VCaP (cell line): Measurements from ENCODE around the gene TUBGCP6.

Experiments used
- H3K27ac ChIP-seq: fragments of 450-650 bp; 2 replicates; pipeline ENCODE4 v1.5.1; 2017
- CTCF ChIP-seq: fragments of 450-650 bp; conservative IDR thresholded peaks from 2 replicates; pipeline ENCODE4 v1.5.1; 2017; ENCODE audit warnings: mild to moderate bottlenecking, moderate library complexity

TUBGCP6 gene

GRCh38 chr22:50232481-50233151, 12.2 kb downstream of the TUBGCP6 start:
- no peak overlapping the region for H3K27ac ChIP-seq
- TF ChIP-seq CTCF, result no peak

GRCh38 chr22:50229370-50229769, 15.5 kb downstream of the TUBGCP6 start:
- TF ChIP-seq CTCF, result no peak
- H3K27ac ChIP-seq, result no peak overlapping the region

GRCh38 chr22:50228366-50228765, 16.5 kb downstream of the TUBGCP6 start:
- no peak overlapping the region for H3K27ac ChIP-seq
- no peak for TF ChIP-seq CTCF

- TF ChIP-seq CTCF, result no peak
- H3K27ac ChIP-seq, result no peak overlapping the region
Measured at GRCh38 chr22:50227579-50228215, 17.1 kb downstream of the TUBGCP6 start.

GRCh38 chr22:50226875-50227165, 18.0 kb downstream of the TUBGCP6 start:
- no peak overlapping the region for H3K27ac ChIP-seq
- no peak for TF ChIP-seq CTCF

- no peak overlapping the region for H3K27ac ChIP-seq
- TF ChIP-seq CTCF, result no peak
Measured at GRCh38 chr22:50226063-50226874, 18.6 kb downstream of the TUBGCP6 start.

DNA sequence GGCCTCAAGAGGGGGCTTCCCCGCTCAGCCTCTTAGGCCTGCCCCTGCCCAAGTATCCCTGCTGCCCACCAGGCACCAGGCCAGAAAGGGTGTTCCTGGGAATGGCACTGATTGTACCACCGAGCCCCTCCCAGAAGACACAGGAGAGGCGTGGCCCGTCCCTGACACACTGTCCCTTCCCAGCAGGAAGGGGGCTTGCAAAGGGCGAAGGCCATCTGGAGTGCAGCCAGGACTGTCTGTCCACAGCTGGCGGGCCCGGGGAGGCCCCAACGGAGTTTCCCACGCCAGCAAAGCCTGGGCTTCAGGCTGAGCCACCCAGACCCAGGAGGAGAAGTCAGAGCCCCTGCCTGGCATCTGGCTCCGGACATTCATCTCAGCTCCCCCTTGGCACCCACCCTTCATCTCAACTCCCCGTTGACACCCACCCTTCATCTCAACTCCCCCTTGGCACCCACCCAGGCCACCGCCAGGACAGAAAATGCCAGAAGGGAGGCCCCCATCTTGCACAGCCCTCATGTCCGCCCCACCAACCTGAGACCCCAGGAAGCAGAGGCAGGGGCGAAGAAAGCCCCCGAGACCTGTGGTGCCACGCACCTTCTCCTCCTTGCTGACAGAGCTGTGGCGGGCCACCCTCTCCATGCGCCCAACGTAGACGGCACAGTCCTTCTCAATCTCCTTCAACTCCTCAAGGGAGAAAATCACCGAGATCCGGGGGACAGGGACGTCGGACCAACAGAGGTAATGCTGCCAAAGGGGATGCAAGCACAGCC, 19.4 kb downstream of the TUBGCP6 start:
- no peak overlapping the region for H3K27ac ChIP-seq
- TF ChIP-seq CTCF, result no peak
